ENCODE measurements around the gene ACTN2.

Gene ACTN2

GRCh38 chr1:236808564-236809130 is 122.3 kb downstream of the ACTN2 start:
- no peak overlapping the region for H3K27ac ChIP-seq
- TF ChIP-seq, protein P1, sequence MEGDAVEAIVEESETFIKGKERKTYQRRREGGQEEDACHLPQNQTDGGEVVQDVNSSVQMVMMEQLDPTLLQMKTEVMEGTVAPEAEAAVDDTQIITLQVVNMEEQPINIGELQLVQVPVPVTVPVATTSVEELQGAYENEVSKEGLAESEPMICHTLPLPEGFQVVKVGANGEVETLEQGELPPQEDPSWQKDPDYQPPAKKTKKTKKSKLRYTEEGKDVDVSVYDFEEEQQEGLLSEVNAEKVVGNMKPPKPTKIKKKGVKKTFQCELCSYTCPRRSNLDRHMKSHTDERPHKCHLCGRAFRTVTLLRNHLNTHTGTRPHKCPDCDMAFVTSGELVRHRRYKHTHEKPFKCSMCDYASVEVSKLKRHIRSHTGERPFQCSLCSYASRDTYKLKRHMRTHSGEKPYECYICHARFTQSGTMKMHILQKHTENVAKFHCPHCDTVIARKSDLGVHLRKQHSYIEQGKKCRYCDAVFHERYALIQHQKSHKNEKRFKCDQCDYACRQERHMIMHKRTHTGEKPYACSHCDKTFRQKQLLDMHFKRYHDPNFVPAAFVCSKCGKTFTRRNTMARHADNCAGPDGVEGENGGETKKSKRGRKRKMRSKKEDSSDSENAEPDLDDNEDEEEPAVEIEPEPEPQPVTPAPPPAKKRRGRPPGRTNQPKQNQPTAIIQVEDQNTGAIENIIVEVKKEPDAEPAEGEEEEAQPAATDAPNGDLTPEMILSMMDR (conservative IDR thresholded peaks at IDR 0.05), result no peak
- TF ChIP-seq ZFX (IDR thresholded peaks at IDR 0.05), result no peak

- no peak overlapping the region for H3K27ac ChIP-seq
- no peak for TF ChIP-seq ZFX (IDR thresholded peaks at IDR 0.05)
- TF ChIP-seq, protein P1 (conservative IDR thresholded peaks at IDR 0.05), result no peak
Measured at GRCh38 chr1:236809148-236809547, 122.8 kb downstream of the ACTN2 start.

- TF ChIP-seq ZFX (IDR thresholded peaks at IDR 0.05), result no peak
- TF ChIP-seq, protein P1 (conservative IDR thresholded peaks at IDR 0.05), result no peak
- H3K27ac ChIP-seq, result no peak overlapping the region
Measured at GRCh38 chr1:236810018-236810417, 123.7 kb downstream of the ACTN2 start.

GRCh38 chr1:236812334-236813030 is 126.2 kb downstream of the ACTN2 start:
- no peak for TF ChIP-seq ZFX (IDR thresholded peaks at IDR 0.05)
- TF ChIP-seq, protein P1 (conservative IDR thresholded peaks at IDR 0.05), result no peak
- H3K27ac ChIP-seq, result no peak overlapping the region

Data from C4-2B (cell line).